Endodermal cell (in vitro differentiated cells): Measurements from ENCODE around the gene CYP2R1. TPM values are rescaled to one million over a fixed set of nuclear protein-coding genes. Genes with fewer than 3 reads are reported as not detected.

Experiments used
- DNase-seq: peaks from one replicate; pipeline ENCODE4 v3.0.0-alpha.2; 2017
- H3K27ac ChIP-seq: 2 replicates; pipeline ENCODE4 v1.5.1; 2013; ENCODE audit warnings: mild to moderate bottlenecking, low read depth, low read length, moderate library complexity
- H3K27me3 ChIP-seq: 2 replicates; pipeline ENCODE4 v1.6.1; 2013; ENCODE audit warnings: mild to moderate bottlenecking, low read length, moderate library complexity; ENCODE audit not compliant: insufficient read depth, control insufficient read depth, poor library complexity, severe bottlenecking
- H3K36me3 ChIP-seq: 2 replicates; pipeline ENCODE4 v1.7.0; 2013; ENCODE audit warnings: mild to moderate bottlenecking, low read length, moderate library complexity; ENCODE audit not compliant: control insufficient read depth, insufficient read depth
- H3K4me1 ChIP-seq: one replicate; pipeline ENCODE4 v1.7.0; 2013; ENCODE audit warnings: low read length; ENCODE audit not compliant: control insufficient read depth, insufficient read depth
- H3K4me3 ChIP-seq: 2 replicates; pipeline ENCODE4 v1.5.1; 2013; ENCODE audit warnings: mild to moderate bottlenecking, low read length, moderate library complexity
- H3K9ac ChIP-seq: 2 replicates; pipeline ENCODE4 v1.6.1; 2013; ENCODE audit warnings: mild to moderate bottlenecking, low read length, moderate library complexity; ENCODE audit not compliant: poor library complexity, severe bottlenecking; ENCODE audit errors: extremely low read depth
- H3K9me3 ChIP-seq: 2 replicates; pipeline ENCODE4 v1.6.1; 2013; ENCODE audit warnings: mild to moderate bottlenecking, low read length, moderate library complexity; ENCODE audit not compliant: control insufficient read depth
- H3K27ac Mint-ChIP-seq: 2 replicates; pipeline ENCODE4 v1.8.0; 2020; ENCODE audit warnings: mixed read lengths
- H3K27me3 Mint-ChIP-seq: 2 replicates; pipeline ENCODE4 v1.8.0; 2021; ENCODE audit warnings: mild to moderate bottlenecking, mixed read lengths; ENCODE audit not compliant: insufficient read depth
- H3K36me3 Mint-ChIP-seq: 2 replicates; pipeline ENCODE4 v1.8.0; 2020; ENCODE audit warnings: low read depth, mixed read lengths
- H3K4me1 Mint-ChIP-seq: 2 replicates; pipeline ENCODE4 v1.8.0; 2020; ENCODE audit warnings: mixed read lengths
- H3K4me3 Mint-ChIP-seq: 2 replicates; pipeline ENCODE4 v1.8.0; 2020; ENCODE audit warnings: mild to moderate bottlenecking, moderate library complexity, mixed read lengths
- H3K9me3 Mint-ChIP-seq: 2 replicates; pipeline ENCODE4 v1.8.0; 2020; ENCODE audit warnings: mild to moderate bottlenecking, mixed read lengths
- WGBS, 2 experiments: methylation state at CpG; one replicate each; pipeline versions ENCODE4 v1.1.5 to v1.1.7; 2013; ENCODE audit warnings: missing lambda C conversion rate in 2 of 2, mixed read lengths in 1 of 2; ENCODE audit not compliant: insufficient coverage in 1 of 2, insufficient read length in 1 of 2; 5-methylcytosine and 5-hydroxymethylcytosine counted together
- total RNA-seq, 2 donors: library from RNA; stranded (reverse); fragmentation: NEBNext Ultra II Directional in 1 of 2; extraction: Animal tissue kit (Norgen Biotek cat#: 25700) in 1 of 2; gene quantifications; 2 replicates in 1 of 2; 3 replicates in 1 of 2; pipeline ENCODE4 v1.2.1, GENCODE V29; 2021
- TF ChIP-seq, protein P1 (sequence below): fragments of 200-600 bp; sonication (generic); conservative IDR thresholded peaks from 2 replicates; pipeline ENCODE4 v1.5.0; 2021; ENCODE audit warnings: antibody characterized with exemption, mild to moderate bottlenecking

CYP2R1 gene
- total RNA-seq, 2 donors from 2014 or later: 10.4 to 12.4 TPM

- no peak overlapping the region for H3K9ac ChIP-seq
- H3K4me1 Mint-ChIP-seq: no peaks in the 10 kb centered on the region
- H3K4me3 Mint-ChIP-seq: no peak overlapping the region
- H3K27ac ChIP-seq: no peak overlapping the region
- H3K36me3 Mint-ChIP-seq: no peaks in the 10 kb centered on the region
- H3K27me3 ChIP-seq: no peaks in the 10 kb centered on the region
- no peaks in the 10 kb centered on the region for H3K9me3 ChIP-seq
- peaks cover 7% of the 10 kb centered on the region for H3K27me3 Mint-ChIP-seq
- no peak for DNase-seq
- H3K4me1 ChIP-seq: no peaks in the 10 kb centered on the region
- H3K4me3 ChIP-seq: no peak overlapping the region
- H3K9me3 Mint-ChIP-seq: peaks cover 19% of the 10 kb centered on the region
- TF ChIP-seq, protein P1, sequence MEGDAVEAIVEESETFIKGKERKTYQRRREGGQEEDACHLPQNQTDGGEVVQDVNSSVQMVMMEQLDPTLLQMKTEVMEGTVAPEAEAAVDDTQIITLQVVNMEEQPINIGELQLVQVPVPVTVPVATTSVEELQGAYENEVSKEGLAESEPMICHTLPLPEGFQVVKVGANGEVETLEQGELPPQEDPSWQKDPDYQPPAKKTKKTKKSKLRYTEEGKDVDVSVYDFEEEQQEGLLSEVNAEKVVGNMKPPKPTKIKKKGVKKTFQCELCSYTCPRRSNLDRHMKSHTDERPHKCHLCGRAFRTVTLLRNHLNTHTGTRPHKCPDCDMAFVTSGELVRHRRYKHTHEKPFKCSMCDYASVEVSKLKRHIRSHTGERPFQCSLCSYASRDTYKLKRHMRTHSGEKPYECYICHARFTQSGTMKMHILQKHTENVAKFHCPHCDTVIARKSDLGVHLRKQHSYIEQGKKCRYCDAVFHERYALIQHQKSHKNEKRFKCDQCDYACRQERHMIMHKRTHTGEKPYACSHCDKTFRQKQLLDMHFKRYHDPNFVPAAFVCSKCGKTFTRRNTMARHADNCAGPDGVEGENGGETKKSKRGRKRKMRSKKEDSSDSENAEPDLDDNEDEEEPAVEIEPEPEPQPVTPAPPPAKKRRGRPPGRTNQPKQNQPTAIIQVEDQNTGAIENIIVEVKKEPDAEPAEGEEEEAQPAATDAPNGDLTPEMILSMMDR: no peak
- no peak overlapping the region for H3K27ac Mint-ChIP-seq
- no peaks in the 10 kb centered on the region for H3K36me3 ChIP-seq
These were observed 40.4 kb upstream of the CYP2R1 start for GRCh38 chr11:14932447-14932846.

- DNase-seq: no peak
- H3K36me3 Mint-ChIP-seq: no peaks in the 10 kb centered on the region
- Histone ChIP-seq H3K9ac (no peak overlapping the region), H3K27ac (no peak overlapping the region), H3K36me3 (no peaks in the 10 kb centered on the region), H3K4me1 (no peaks in the 10 kb centered on the region), H3K9me3 (no peaks in the 10 kb centered on the region), H3K27me3 (no peaks in the 10 kb centered on the region), H3K4me3 (no peak overlapping the region)
- TF ChIP-seq, protein P1: no peak
- peaks cover 19% of the 10 kb centered on the region for H3K9me3 Mint-ChIP-seq
- 79 to 100% methylated on average over 2 of the region's 2 CpGs for WGBS, 2 experiments
- H3K4me3 Mint-ChIP-seq: no peak overlapping the region
- H3K27me3 Mint-ChIP-seq: peaks cover 10% of the 10 kb centered on the region
- no peak overlapping the region for H3K27ac Mint-ChIP-seq
- H3K4me1 Mint-ChIP-seq: no peaks in the 10 kb centered on the region
These were observed 38.3 kb upstream of the CYP2R1 start for GRCh38 chr11:14930369-14930768.

DNA sequence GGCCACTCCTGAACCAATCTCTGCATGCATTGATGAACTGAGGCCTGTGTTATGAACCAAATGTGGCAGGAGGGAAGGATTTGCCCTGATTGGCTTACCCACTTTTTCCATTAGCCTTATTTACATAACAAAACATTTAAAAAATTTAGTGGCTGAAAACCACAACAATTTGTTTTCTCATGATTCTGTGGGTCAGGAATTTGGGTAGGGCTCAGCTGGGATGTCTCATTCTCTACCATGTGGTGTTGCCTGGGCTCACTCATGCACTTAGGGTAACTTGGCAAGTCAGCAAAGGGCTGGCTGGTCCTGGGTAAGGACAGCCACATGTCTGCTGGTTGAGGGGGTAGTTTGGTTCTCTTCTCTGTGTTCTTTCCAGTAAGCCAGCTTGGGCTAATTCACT, 35.1 kb upstream of the CYP2R1 start:
- TF ChIP-seq, protein P1: no peak
- H3K4me1 ChIP-seq: no peaks in the 10 kb centered on the region
- Mint-ChIP-seq H3K27ac (no peak overlapping the region), H3K9me3 (peaks cover 6% of the 10 kb centered on the region), H3K4me1 (no peaks in the 10 kb centered on the region), H3K4me3 (no peak overlapping the region), H3K36me3 (no peaks in the 10 kb centered on the region), H3K27me3 (peaks cover 10% of the 10 kb centered on the region)
- H3K27ac ChIP-seq: no peak overlapping the region
- H3K9ac ChIP-seq: no peak overlapping the region
- H3K9me3 ChIP-seq: no peaks in the 10 kb centered on the region
- no peak for DNase-seq
- peaks cover 5% of the 10 kb centered on the region for H3K27me3 ChIP-seq
- H3K36me3 ChIP-seq: no peaks in the 10 kb centered on the region
- no peak overlapping the region for H3K4me3 ChIP-seq
